Osteocyte (in vitro differentiated cells): ENCODE results near the gene STX4. TPM values are rescaled to one million over a fixed set of nuclear protein-coding genes. Genes with fewer than 3 reads are reported as not detected.

Source experiments
- DNase-seq: peaks from one replicate; pipeline ENCODE4 v3.0.0; 2021; ENCODE audit warnings: mixed read lengths; ENCODE audit not compliant: unreplicated experiment; ENCODE audit errors: extremely low spot score
- H3K27ac Mint-ChIP-seq: one replicate; pipeline ENCODE4 v1.8.0; 2021; ENCODE audit warnings: mild to moderate bottlenecking, mixed read lengths; ENCODE audit not compliant: unreplicated experiment
- H3K27me3 Mint-ChIP-seq: one replicate; pipeline ENCODE4 v1.8.0; 2021; ENCODE audit warnings: mixed read lengths; ENCODE audit not compliant: unreplicated experiment
- H3K36me3 Mint-ChIP-seq: one replicate; pipeline ENCODE4 v1.8.0; 2021; ENCODE audit warnings: mixed read lengths; ENCODE audit not compliant: unreplicated experiment
- H3K4me1 Mint-ChIP-seq: one replicate; pipeline ENCODE4 v1.8.0; 2021; ENCODE audit warnings: mixed read lengths; ENCODE audit not compliant: unreplicated experiment
- H3K4me3 Mint-ChIP-seq: one replicate; pipeline ENCODE4 v1.8.0; 2021; ENCODE audit warnings: mild to moderate bottlenecking, moderate library complexity, mixed read lengths; ENCODE audit not compliant: unreplicated experiment
- H3K9me3 Mint-ChIP-seq: one replicate; pipeline ENCODE4 v1.8.0; 2021; ENCODE audit warnings: mixed read lengths; ENCODE audit not compliant: unreplicated experiment
- CTCF ChIP-seq: fragments of 200-600 bp; sonication (generic); IDR thresholded peaks from 2 replicates; pipeline ENCODE4 v1.5.0; 2021; ENCODE audit warnings: antibody characterized with exemption, mild to moderate bottlenecking, moderate library complexity
- total RNA-seq: library from RNA; stranded (reverse); gene quantifications from 2 replicates; pipeline ENCODE4 v1.2.1, GENCODE V29; 2021

Gene STX4
- total RNA-seq, 1 donor from 2014 or later: 53.4 TPM

GRCh38 chr16:31005350-31006085 lies 27.8 kb upstream of the STX4 start:
- no peak for DNase-seq
- H3K4me3 Mint-ChIP-seq: no peak overlapping the region
- no peaks in the 10 kb centered on the region for H3K36me3 Mint-ChIP-seq

GRCh38 chr16:31006086-31006385 lies 27.3 kb upstream of the STX4 start:
- TF ChIP-seq CTCF: no peak
- Mint-ChIP-seq H3K27me3 (no peaks in the 10 kb centered on the region), H3K9me3 (no peaks in the 10 kb centered on the region), H3K27ac (no peak overlapping the region), H3K36me3 (no peaks in the 10 kb centered on the region), H3K4me3 (no peak overlapping the region), H3K4me1 (peaks cover 8% of the 10 kb centered on the region)
- no peak for DNase-seq

More at GRCh38 chr16:31005350-31006085, 27.8 kb upstream of the STX4 start:
- TF ChIP-seq CTCF: no peak
- H3K9me3 Mint-ChIP-seq: no peaks in the 10 kb centered on the region
- H3K27ac Mint-ChIP-seq: no peak overlapping the region
- no peaks in the 10 kb centered on the region for H3K27me3 Mint-ChIP-seq
- peaks cover 8% of the 10 kb centered on the region for H3K4me1 Mint-ChIP-seq

DNA sequence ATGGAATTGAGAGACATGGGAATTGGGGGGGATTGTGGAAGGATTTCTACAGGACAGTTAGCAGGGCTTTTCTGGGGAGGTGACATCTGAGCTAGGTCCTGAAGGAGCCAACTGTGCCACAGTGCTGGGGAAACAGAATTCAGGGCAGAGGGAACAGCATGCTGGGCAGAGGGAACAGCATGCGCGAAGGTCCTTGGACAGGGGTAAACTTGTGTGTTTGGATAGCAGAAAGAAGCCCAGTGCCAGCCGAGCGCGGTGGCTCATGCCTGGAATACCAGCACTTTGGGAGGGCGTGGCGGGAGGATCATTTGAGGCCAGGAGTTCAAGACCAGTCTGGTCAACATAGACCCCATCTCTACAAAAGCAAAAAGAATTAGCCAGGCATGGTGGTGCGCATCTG lies 26.8 kb upstream of the STX4 start:
- no peak overlapping the region for H3K4me3 Mint-ChIP-seq
- peaks cover 10% of the 10 kb centered on the region for H3K4me1 Mint-ChIP-seq
- H3K36me3 Mint-ChIP-seq: no peaks in the 10 kb centered on the region
- peaks cover 4% of the 10 kb centered on the region for H3K27me3 Mint-ChIP-seq
- no peak overlapping the region for H3K27ac Mint-ChIP-seq
- no peak for DNase-seq
- TF ChIP-seq CTCF: no peak
- H3K9me3 Mint-ChIP-seq: no peaks in the 10 kb centered on the region

DNA sequence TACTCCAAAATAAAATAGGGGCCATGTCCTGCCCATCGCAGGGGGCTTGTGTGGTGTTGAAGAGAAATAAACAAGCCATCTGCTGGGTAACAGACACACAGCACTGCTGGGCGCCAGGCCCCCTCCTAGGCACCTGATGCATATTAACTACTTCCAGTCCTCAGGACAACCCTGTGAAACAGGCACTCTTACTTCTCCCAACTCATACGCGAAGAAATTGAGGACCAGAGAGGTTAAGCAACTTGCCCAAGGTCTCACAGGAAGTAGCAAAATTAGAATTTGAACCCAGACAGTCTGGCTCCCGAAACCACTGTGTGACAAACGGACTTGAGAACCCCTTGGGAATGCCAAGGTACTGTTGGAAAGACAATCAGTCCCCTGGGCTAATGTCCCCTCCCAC lies 25.7 kb upstream of the STX4 start:
- Mint-ChIP-seq H3K27ac (no peak overlapping the region), H3K9me3 (no peaks in the 10 kb centered on the region), H3K4me3 (no peak overlapping the region), H3K27me3 (peaks cover 10% of the 10 kb centered on the region), H3K4me1 (peaks cover 10% of the 10 kb centered on the region), H3K36me3 (no peaks in the 10 kb centered on the region)
- DNase-seq: no peak
- no peak for TF ChIP-seq CTCF

DNA sequence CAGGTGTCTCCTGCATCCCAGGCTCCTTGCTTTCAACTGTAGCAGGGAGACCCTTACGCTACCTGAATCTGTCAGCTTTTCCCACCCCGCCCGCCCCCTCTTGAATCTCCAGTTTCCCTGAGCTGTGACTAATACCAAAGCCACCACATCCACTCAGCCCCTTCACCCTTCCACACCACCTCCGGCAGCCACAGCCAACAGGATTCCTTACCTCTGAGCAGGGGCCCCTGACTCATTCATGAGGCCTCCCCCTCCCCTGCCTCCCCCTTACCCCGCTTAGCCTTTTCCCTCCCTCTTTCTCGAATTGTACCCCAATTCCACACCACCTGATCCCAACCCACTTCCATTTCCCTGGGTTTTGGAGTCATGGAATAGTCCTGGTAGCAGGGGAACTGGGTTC lies 25.2 kb upstream of the STX4 start:
- peaks cover 10% of the 10 kb centered on the region for H3K27me3 Mint-ChIP-seq
- no peak for DNase-seq
- H3K4me3 Mint-ChIP-seq: no peak overlapping the region

More for the DNA sequence above, 25.2 kb upstream of the STX4 start:
- Mint-ChIP-seq H3K4me1 (peaks cover 10% of the 10 kb centered on the region), H3K9me3 (no peaks in the 10 kb centered on the region), H3K36me3 (no peaks in the 10 kb centered on the region), H3K27ac (no peak overlapping the region)
- no peak for TF ChIP-seq CTCF
